Sigmoid colon (tissue), 4 donors: ENCODE results near the gene DUOXA1.

Source experiments
- POLR2A ChIP-seq, 2 donors: fragments of 450-650 bp; IDR thresholded peaks; one replicate each; pipeline ENCODE4 v1.6.1; 2016; ENCODE audit warnings: antibody characterized with exemption in 2 of 2, mild to moderate bottlenecking in 2 of 2, moderate library complexity in 2 of 2
- POLR2AphosphoS5 ChIP-seq, 4 donors: sonication (generic); formaldehyde crosslinking; IDR thresholded peaks; one replicate each; pipeline ENCODE4 v1.6.1; 2017; ENCODE audit warnings: antibody characterized with exemption in 4 of 4
- TF ChIP-seq, protein P1 (sequence below), 4 experiments: fragments of 450-650 bp in 3 of 4; fragments of 200-600 bp in 1 of 4; IDR thresholded peaks; one replicate each; pipeline ENCODE4 v1.5.1; 2016 to 2019; ENCODE audit warnings: antibody characterized with exemption in 4 of 4, mild to moderate bottlenecking in 3 of 4, moderate library complexity in 2 of 4

DNA sequence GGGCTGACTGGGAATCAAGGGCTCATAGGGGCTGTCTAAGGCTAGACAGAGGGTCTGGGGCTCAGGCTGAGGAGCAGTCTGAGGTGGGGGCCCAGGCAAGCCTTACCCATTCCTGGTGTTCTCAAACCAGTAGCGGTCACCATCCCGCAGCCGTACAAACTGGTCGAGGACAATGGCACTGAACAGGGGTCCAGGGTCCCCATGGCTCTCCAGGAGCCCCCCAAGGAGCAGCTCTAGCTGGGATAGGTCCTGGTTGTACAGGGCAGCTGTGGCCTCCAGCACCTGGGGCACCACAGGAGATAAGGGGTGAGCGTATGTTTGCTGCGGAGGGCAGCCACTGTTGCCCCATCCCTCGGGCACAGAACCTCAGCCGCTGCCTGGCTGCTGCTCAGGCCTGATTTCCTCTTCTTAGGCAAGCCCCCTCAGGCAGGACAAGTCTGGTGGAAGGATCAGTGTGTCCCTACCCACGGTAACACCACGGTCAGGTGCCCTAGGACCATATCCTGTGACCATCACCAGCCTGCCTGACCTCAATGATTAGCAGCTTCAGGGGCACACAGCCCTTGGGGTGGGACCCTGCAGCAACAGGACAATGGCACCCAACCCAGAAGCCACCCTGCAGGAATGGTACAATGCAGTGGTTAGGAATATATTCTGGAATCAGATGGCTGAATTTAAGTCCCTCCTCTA is 21.6 kb downstream of the DUOXA1 start:
- TF ChIP-seq, protein P1, sequence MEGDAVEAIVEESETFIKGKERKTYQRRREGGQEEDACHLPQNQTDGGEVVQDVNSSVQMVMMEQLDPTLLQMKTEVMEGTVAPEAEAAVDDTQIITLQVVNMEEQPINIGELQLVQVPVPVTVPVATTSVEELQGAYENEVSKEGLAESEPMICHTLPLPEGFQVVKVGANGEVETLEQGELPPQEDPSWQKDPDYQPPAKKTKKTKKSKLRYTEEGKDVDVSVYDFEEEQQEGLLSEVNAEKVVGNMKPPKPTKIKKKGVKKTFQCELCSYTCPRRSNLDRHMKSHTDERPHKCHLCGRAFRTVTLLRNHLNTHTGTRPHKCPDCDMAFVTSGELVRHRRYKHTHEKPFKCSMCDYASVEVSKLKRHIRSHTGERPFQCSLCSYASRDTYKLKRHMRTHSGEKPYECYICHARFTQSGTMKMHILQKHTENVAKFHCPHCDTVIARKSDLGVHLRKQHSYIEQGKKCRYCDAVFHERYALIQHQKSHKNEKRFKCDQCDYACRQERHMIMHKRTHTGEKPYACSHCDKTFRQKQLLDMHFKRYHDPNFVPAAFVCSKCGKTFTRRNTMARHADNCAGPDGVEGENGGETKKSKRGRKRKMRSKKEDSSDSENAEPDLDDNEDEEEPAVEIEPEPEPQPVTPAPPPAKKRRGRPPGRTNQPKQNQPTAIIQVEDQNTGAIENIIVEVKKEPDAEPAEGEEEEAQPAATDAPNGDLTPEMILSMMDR (IDR thresholded peaks at IDR 0.05) = no peak
- TF ChIP-seq POLR2AphosphoS5 (IDR thresholded peaks at IDR 0.05) (no peak), POLR2A (IDR thresholded peaks at IDR 0.05) (no peak)
